GM23248 (cell line): ENCODE results near the gene SRP54.

Experiments used
- EZH2 ChIP-seq: fragments of 200-600 bp; sonication (generic); IDR thresholded peaks from 2 replicates; pipeline ENCODE4 v1.6.1; 2018; ENCODE audit warnings: antibody characterized with exemption, mild to moderate bottlenecking; ENCODE audit not compliant: insufficient read depth, poor library complexity, severe bottlenecking
- EZH2phosphoT487 ChIP-seq: fragments of 200-600 bp; sonication (generic); IDR thresholded peaks from 2 replicates; pipeline ENCODE4 v1.6.1; 2018; ENCODE audit warnings: antibody characterized with exemption, moderate library complexity, mild to moderate bottlenecking, low read depth; ENCODE audit not compliant: insufficient read depth

GRCh38 chr14:34983148-34983760 lies 462 bp downstream of the SRP54 start:
- TF ChIP-seq EZH2 (no peak), EZH2phosphoT487 (no peak)
